GM12872 (cell line): ENCODE measurements around the gene MOK.

Experiments
- TF ChIP-seq, protein P1 (sequence below): IDR thresholded peaks from 3 replicates; pipeline ENCODE4 v1.5.1; 2011; ENCODE audit warnings: low read depth, mild to moderate bottlenecking, low read length, moderate library complexity; ENCODE audit not compliant: insufficient read depth

Gene MOK, protein sequence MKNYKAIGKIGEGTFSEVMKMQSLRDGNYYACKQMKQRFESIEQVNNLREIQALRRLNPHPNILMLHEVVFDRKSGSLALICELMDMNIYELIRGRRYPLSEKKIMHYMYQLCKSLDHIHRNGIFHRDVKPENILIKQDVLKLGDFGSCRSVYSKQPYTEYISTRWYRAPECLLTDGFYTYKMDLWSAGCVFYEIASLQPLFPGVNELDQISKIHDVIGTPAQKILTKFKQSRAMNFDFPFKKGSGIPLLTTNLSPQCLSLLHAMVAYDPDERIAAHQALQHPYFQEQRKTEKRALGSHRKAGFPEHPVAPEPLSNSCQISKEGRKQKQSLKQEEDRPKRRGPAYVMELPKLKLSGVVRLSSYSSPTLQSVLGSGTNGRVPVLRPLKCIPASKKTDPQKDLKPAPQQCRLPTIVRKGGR

DNA sequence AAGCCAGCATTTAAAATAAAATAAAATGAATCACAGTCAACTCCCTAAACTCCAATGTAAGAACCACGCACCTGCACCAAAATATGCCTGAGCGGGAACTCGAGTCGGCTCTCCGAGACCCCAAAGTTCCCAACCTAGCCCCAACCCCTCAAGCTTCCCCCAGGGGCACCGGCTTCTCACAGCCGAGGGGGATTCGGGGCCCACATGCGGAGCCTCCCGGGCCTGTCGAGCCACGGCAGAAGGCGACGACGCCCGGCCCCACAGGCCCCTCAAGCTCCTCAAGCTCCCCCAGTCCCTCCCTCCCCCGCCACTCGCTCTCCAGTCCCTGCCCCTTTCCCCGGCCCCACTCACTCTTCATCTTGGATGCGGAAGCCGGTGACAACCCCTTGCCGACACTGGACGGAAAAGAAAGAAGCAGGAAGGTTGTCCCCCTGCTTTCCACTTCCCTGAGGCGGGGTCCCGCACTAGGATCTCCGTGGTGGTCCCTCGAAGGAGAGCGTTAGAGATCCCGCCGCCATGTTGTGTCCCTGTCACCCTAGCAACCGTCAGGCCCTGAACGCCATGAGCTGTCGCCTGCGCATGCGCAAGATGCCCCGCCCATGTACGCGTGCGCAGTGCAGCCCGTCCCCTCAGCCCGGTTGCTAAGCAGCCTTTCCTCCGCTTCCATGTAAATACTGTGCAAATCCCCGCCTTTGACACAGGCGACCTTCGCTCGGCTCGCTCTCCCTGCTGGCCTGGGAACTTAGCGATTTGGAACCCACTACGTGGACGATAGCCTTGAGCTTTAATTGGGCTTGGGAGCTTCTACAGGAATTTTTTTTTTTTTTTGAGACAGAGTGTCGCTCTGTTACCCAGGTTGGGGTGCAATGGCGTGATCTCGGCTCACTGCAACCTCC is at the start of gene MOK:
Gene MOK (minus strand): TSS at position 554 of the 896 bp plus-strand sequence. CDS start 196 bp downstream, at position 358.
- TF ChIP-seq, protein P1, sequence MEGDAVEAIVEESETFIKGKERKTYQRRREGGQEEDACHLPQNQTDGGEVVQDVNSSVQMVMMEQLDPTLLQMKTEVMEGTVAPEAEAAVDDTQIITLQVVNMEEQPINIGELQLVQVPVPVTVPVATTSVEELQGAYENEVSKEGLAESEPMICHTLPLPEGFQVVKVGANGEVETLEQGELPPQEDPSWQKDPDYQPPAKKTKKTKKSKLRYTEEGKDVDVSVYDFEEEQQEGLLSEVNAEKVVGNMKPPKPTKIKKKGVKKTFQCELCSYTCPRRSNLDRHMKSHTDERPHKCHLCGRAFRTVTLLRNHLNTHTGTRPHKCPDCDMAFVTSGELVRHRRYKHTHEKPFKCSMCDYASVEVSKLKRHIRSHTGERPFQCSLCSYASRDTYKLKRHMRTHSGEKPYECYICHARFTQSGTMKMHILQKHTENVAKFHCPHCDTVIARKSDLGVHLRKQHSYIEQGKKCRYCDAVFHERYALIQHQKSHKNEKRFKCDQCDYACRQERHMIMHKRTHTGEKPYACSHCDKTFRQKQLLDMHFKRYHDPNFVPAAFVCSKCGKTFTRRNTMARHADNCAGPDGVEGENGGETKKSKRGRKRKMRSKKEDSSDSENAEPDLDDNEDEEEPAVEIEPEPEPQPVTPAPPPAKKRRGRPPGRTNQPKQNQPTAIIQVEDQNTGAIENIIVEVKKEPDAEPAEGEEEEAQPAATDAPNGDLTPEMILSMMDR: no peak

DNA sequence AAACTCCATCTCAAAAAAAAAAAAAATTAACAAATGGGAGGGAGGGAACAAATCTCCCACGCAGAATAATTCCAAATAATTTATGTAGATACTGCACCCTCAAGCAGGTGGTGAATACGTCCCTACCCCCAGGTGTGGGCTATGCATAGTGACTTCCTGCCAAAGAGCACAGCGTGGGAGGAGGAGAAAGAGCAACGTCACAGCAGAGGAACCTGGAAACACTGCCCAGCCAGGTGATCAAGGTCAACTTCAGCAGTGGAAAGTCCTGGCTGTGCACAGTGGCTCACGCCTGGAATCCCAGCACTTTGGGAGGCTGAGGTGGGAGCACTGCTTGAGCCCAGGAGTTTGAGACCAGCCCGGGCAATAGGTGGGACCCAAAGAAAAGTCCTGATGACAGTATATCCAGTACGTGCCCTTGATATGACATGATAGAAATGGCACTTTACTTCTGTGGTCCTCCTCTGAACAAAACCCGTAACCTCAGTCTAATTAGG is 48.2 kb upstream of the MOK start:
- TF ChIP-seq, protein P1: no peak

DNA sequence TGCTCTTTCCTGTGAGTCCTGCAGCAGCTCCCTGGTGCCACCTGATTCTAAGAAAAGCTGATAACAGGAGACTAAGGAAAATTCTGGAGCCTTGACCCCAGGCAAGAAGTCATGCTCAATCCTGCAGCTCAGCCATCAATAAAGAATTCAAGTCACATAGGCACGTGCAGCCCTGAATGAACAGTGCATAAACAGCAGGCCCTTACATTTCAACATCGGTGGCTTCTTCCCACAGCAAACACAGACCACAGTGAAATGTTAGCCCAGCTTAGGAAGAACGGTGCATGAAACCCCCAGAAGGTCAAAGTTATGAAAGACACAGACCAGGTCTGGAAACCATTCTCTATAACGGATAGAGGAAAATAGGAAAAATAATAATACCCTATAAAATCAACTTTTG is 47.2 kb upstream of the MOK start:
- TF ChIP-seq, protein P1: no peak

DNA sequence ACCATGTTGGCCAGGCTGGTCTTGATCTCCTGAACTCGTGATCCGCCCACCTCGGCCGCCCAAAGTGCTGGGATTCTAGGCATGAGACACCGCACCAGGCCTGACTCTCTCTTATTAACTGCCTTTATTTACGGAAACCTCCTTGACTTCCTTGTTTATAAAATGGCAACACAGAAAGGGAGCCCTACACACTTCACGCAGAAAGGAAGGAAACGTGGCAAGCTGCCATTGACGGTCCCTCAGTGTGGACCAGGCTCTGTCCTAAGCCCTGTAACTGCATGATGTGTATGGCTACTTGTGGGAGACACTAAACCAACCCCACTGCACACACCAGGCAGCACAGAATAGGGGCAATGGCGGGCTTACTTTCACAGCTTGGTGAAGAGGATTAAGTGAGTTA is 46.1 kb upstream of the MOK start:
- TF ChIP-seq, protein P1: no peak

DNA sequence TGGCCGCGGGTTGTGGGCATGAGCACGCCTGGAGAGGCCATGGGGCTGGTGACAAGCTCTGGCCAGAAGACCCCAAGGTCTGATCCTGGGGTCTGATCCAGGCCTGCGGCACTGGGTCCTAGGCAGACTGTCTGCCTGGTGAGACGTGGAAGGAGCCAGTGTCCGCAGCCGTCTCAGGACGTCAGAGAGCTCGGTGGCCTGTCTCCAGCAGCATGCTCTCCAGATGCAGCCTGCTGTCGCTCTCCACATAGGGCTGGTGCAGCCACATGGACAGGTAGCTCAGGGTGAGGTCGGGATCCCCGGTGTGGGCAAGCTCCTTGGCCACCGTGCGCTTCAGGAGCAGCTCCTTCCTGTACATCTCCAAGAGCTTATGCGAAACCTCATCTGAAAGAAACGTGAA is 43.4 kb upstream of the MOK start:
- TF ChIP-seq, protein P1: no peak

DNA sequence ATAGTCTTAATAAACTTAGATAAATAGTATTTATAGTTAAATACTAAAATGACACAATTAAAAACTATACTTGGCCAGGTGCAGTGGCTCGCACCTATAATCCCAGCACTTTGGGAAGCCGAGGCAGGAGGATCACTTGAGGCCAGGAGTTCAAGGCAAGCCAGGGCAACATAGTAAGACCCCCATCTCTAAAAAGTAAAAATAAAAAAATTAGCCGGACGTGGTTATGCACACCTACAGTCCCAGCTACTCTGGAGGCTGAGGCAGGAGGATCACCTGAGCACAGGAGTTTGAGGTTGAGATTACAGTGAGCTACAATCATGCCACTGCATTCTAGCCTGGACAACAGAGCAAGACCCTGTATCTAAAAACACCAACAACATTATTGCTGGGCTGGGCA is 41.7 kb upstream of the MOK start:
- TF ChIP-seq, protein P1: no peak

DNA sequence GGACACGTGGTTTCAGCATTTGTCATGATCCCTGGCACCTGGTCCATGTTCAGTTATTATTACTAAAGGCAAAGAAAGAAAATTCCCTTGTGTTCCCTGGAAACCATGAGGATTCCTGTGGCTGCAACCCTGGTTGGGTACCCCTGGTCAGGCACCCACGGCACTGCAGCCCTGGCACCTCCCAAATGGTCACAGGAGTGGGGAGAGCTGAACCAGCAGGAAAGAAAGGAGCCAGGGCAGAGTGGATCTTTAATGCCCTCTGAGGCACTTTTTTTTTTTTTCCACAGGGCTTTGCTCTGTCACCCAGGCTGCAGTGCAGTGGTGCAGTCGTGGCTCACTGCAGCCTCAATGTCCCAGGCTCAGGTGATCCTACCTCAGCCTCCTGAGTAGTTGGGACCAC is 40.3 kb upstream of the MOK start:
- TF ChIP-seq, protein P1: no peak
